Uterus (tissue), 4 donors: Measurements from ENCODE around the gene TRIM6. TPM values are rescaled to one million over a fixed set of nuclear protein-coding genes. Genes with fewer than 3 reads are reported as not detected.
"Not testable (repeated sequence)": the region's sequence is repeated elsewhere in the genome, so short reads cannot be mapped to it uniquely, and the experiment has no call there.

Experiments used
- DNase-seq, 2 donors: peaks; one replicate each; pipeline ENCODE4 v3.0.0-alpha.2; 2019 to 2020
- H3K27ac ChIP-seq, 2 donors: fragments of 200-600 bp; sonication (generic); 1 replicate in 1 of 2; 2 replicates in 1 of 2; pipeline ENCODE4 v1.5.1; 2016 to 2018
- H3K27me3 ChIP-seq, 2 donors: fragments of 200-600 bp; sonication (generic); one replicate each; pipeline ENCODE4 v1.5.1; 2018 to 2019; ENCODE audit warnings: control low read depth in 1 of 2
- H3K36me3 ChIP-seq, 2 donors: fragments of 200-600 bp; sonication (generic); one replicate each; pipeline ENCODE4 v1.5.1; 2019; ENCODE audit warnings: control low read depth in 1 of 2
- H3K4me1 ChIP-seq, 2 donors: fragments of 200-600 bp; sonication (generic); one replicate each; pipeline ENCODE4 v1.5.1; 2018 to 2019; ENCODE audit warnings: control low read depth in 1 of 2
- H3K4me3 ChIP-seq, 2 donors: fragments of 200-600 bp; sonication (generic); 1 replicate in 1 of 2; 2 replicates in 1 of 2; pipeline ENCODE4 v1.5.1; 2018 to 2019; ENCODE audit warnings: mild to moderate bottlenecking in 1 of 2
- H3K9me3 ChIP-seq, 2 donors: fragments of 200-600 bp; sonication (generic); one replicate each; pipeline ENCODE4 v1.5.1; 2019; ENCODE audit warnings: control low read depth in 1 of 2
- POLR2A ChIP-seq, 2 donors: fragments of 450-650 bp; IDR thresholded peaks; one replicate each; pipeline ENCODE4 v1.6.1; 2016; ENCODE audit warnings: antibody characterized with exemption in 2 of 2, mild to moderate bottlenecking in 1 of 2, moderate library complexity in 1 of 2
- intact Hi-C: fragments of 100-400 bp; cut with DNase I; formaldehyde crosslinking; loops from one replicate; pipeline ENCODE4 v1.15.1; 2023; ENCODE audit warnings: low total_unique reads
- total RNA-seq, 4 donors: library from RNA; depleted of rRNA in 3 of 4; stranded (reverse); fragments of >200 nt in 3 of 4; gene quantifications; one replicate each; pipeline versions ENCODE4 v1.1.0 to v1.2.4, GENCODE V29; 2014 to 2023
- TF ChIP-seq, protein P1 (sequence below), 4 experiments: fragments of 200-600 bp in 2 of 4; fragments of 450-650 bp in 2 of 4; sonication (generic) in 2 of 4; IDR thresholded peaks; one replicate each; pipeline ENCODE4 v1.5.1; 2016 to 2019; ENCODE audit warnings: antibody characterized with exemption in 4 of 4, mild to moderate bottlenecking in 2 of 4, moderate library complexity in 1 of 4
- donor health status: DM: yes; HTN: yes; CAD: no.

TRIM6 gene
- total RNA-seq, 4 donors from 2014 or later: 4.3 to 11.5 (median 7.2) TPM

DNA sequence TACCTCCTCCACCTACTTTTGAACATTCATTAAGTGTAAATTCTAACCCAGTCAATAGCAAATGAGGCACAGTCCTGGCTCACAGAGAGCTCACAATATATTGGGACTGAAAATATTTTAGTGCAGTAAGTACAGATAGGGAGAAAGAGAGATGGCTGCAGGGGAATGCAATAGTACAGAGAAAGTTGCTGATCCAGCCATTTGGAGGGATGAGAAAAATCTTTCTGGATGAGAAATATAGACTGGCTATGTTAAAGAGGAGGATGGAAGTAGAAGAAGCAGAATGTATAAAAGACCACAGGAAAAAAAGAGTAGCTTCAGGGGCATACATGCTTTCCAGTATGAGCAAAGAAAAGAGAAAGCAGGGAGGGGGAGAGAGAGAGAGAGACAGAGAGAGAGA lies 19.3 kb upstream of the TRIM6 start:
- TF ChIP-seq, protein P1, sequence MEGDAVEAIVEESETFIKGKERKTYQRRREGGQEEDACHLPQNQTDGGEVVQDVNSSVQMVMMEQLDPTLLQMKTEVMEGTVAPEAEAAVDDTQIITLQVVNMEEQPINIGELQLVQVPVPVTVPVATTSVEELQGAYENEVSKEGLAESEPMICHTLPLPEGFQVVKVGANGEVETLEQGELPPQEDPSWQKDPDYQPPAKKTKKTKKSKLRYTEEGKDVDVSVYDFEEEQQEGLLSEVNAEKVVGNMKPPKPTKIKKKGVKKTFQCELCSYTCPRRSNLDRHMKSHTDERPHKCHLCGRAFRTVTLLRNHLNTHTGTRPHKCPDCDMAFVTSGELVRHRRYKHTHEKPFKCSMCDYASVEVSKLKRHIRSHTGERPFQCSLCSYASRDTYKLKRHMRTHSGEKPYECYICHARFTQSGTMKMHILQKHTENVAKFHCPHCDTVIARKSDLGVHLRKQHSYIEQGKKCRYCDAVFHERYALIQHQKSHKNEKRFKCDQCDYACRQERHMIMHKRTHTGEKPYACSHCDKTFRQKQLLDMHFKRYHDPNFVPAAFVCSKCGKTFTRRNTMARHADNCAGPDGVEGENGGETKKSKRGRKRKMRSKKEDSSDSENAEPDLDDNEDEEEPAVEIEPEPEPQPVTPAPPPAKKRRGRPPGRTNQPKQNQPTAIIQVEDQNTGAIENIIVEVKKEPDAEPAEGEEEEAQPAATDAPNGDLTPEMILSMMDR (IDR thresholded peaks at IDR 0.05): no peak
- no peak for TF ChIP-seq POLR2A (IDR thresholded peaks at IDR 0.05)
- intact Hi-C loops: no loop called here
- no peaks in the 10 kb centered on the region for H3K9me3 ChIP-seq
- H3K4me1 ChIP-seq: no peaks in the 10 kb centered on the region
- H3K36me3 ChIP-seq: no peaks in the 10 kb centered on the region
- no peaks in the 10 kb centered on the region for H3K27me3 ChIP-seq
- no peak overlapping the region for H3K4me3 ChIP-seq
- no peak overlapping the region for H3K27ac ChIP-seq
- DNase-seq: no peak

DNA sequence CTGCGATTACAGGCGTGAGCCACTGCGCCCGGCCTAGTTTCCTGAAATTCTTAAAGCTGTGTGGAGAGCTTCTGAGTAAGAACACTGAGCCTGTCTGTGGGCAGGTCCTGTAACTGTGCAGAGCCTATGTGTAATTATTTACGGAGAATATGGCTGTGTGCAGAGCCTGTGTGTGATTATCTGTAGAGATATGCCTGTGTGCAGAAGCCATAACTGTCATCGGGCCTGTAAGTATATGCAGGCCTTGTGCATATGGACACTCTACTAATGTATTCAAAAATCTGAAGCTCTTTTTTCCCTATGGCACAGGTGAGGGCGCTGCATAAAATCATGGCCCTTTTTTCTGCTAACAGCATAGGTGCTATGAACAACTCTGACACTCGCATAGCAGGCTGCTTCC lies 15.9 kb upstream of the TRIM6 start, which contains the start of gene OR52B6:
Gene OR52B6 (plus strand): TSS at position 301 of the 400 bp plus-strand sequence. CDS start 0 bp downstream, at position 301.
- DNase-seq: no peak
- TF ChIP-seq, protein P1 (IDR thresholded peaks at IDR 0.05): no peak
- no peak for TF ChIP-seq POLR2A (IDR thresholded peaks at IDR 0.05)
- intact Hi-C loops: no loop called here

DNA sequence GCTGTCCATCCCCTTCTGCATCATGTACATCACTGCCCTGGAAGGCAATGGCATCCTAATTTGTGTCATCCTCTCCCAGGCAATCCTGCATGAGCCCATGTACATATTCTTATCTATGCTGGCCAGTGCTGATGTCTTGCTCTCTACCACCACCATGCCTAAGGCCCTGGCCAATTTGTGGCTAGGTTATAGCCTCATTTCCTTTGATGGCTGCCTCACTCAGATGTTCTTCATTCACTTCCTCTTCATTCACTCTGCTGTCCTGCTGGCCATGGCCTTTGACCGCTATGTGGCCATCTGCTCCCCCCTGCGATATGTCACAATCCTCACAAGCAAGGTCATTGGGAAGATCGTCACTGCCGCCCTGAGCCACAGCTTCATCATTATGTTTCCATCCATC lies 15.4 kb upstream of the TRIM6 start:
- H3K4me3 ChIP-seq: no peak overlapping the region
- intact Hi-C loops: no loop called here
- H3K9me3 ChIP-seq: no peaks in the 10 kb centered on the region
- no peaks in the 10 kb centered on the region for H3K36me3 ChIP-seq
- TF ChIP-seq, protein P1 (IDR thresholded peaks at IDR 0.05): no peak
- no peak for TF ChIP-seq POLR2A (IDR thresholded peaks at IDR 0.05)
- H3K27me3 ChIP-seq: no peaks in the 10 kb centered on the region
- no peak for DNase-seq
- H3K4me1 ChIP-seq: no peaks in the 10 kb centered on the region
- H3K27ac ChIP-seq: no peak overlapping the region

More for the DNA sequence above, 15.9 kb upstream of the TRIM6 start, which contains the start of gene OR52B6:
- Histone ChIP-seq H3K4me1 (no peaks in the 10 kb centered on the region), H3K27me3 (no peaks in the 10 kb centered on the region), H3K4me3 (no peak within 1 kb of the TSS), H3K9me3 (no peaks in the 10 kb centered on the region), H3K27ac (no peak within 1 kb of the TSS), H3K36me3 (no peaks in the 10 kb centered on the region)

DNA sequence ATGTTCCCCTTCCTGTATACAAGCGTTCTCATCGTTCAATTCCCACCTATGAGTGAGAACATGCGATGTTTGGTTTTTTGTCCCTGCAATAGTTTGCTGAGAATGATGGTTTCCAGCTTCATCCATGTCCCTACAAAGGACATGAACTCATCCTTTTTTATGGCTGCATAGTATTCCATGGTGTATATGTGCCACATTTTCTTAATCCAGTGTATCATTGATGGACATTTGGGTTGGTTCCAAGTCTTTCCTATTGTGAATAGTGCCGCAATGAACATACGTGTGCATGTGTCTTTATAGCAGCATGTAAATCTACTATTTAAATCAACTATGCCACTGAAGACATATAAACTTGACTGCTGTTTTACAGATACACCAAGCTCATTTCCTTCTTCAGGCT lies 12.0 kb upstream of the TRIM6 start:
- intact Hi-C loops, H3K4me3 ChIP-seq, DNase-seq, H3K27ac ChIP-seq, H3K27me3 ChIP-seq, H3K4me1 ChIP-seq, H3K9me3 ChIP-seq, H3K36me3 ChIP-seq: not testable (repeated sequence)

DNA sequence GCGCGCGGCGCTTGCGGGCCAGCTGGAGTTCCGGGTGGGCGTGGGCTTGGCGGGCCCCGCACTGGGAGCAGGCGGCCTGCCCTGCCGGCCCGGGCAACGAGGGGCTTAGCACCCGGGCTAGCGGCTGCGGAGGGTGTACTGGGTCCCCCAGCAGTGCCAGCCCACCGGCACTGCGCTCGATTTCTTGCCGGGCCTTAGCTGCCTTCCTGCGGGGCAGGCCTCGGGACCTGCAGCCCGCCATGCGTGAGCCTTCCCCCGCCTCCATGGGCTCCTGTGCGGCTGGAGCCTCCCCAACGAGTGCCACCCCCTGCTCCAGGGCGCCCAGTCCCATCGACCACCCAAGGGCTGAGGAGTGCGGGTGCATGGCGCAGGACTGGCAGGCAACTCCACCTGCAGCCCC lies 6.5 kb upstream of the TRIM6 start:
- H3K36me3 ChIP-seq, H3K4me1 ChIP-seq, DNase-seq, H3K27ac ChIP-seq, H3K9me3 ChIP-seq, intact Hi-C loops, H3K4me3 ChIP-seq, H3K27me3 ChIP-seq: not testable (repeated sequence)

DNA sequence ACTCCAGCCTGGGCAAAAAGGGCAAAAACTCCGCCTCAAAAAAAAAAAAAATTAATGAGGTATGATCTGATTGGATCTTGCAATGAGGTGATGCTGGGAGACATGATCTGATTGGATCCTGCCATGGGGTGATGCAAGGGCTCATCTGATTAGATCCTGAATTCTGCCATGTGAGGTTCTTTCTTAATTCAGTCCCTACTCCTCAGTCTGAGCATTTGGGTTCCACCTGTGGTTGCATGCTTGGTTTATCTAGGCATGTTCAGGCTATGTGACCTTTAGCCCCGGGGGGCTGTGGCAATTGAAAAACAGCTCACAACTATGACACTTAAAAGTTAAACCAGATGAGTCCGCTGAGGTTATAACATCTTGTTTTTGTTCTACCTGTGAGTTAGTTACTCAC lies 4.8 kb upstream of the TRIM6 start:
- Histone ChIP-seq H3K9me3 (no peaks in the 10 kb centered on the region), H3K4me3 (no peak overlapping the region), H3K36me3 (no peaks in the 10 kb centered on the region), H3K4me1 (no peaks in the 10 kb centered on the region), H3K27ac (no peak overlapping the region), H3K27me3 (no peaks in the 10 kb centered on the region)
- TF ChIP-seq, protein P1 (IDR thresholded peaks at IDR 0.05): no peak
- no peak for TF ChIP-seq POLR2A (IDR thresholded peaks at IDR 0.05)
- intact Hi-C loops: no loop called here
- no peak for DNase-seq
